Measurements from ENCODE around the gene VASP.
A peak's percentile ranks its signal among the peaks of the same experiment; 100 is the strongest.

The VASP gene

DNA sequence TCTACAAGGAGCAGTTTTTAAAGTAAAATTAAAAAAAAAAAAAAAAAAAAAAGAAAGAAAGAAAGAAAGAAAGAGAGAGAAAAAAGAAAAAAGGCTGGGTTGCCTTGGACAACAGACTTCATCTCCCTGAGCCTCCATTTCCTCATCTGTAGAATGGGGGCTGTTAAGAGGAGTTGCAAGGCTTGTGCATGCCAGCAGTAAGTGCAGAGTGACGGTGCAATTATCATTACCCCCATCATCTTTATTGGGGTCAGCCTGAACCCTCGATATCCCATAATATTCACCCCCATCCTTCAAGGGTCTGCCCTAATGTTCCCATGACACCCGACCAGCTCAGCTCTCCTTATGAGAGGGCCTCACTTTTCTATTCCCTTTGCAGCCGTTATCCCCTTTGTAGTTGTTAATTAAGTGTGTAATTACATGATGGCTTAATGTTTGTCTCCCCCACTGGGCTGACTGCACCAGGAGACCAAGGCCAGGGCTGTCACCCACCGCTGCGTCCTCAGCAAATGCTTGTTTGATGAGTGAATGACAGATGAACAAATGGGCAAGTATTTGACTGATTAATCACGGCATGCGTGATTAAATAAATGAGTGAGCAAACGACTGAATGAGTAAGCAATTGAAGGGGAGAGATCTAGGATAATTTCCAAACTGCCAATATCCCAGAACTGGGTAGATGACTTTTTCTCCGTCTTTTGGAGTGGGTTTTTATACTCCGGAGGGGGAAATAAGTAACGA lies 29.4 kb upstream of the VASP start:
- DNase-seq: no peak
- TF ChIP-seq POLR2A (IDR thresholded peaks at IDR 0.05; ENCODE audit: low read length): no peak
- no peak for TF ChIP-seq GATA1 (IDR thresholded peaks at IDR 0.05; ENCODE audit: low read depth, low read length)

DNA sequence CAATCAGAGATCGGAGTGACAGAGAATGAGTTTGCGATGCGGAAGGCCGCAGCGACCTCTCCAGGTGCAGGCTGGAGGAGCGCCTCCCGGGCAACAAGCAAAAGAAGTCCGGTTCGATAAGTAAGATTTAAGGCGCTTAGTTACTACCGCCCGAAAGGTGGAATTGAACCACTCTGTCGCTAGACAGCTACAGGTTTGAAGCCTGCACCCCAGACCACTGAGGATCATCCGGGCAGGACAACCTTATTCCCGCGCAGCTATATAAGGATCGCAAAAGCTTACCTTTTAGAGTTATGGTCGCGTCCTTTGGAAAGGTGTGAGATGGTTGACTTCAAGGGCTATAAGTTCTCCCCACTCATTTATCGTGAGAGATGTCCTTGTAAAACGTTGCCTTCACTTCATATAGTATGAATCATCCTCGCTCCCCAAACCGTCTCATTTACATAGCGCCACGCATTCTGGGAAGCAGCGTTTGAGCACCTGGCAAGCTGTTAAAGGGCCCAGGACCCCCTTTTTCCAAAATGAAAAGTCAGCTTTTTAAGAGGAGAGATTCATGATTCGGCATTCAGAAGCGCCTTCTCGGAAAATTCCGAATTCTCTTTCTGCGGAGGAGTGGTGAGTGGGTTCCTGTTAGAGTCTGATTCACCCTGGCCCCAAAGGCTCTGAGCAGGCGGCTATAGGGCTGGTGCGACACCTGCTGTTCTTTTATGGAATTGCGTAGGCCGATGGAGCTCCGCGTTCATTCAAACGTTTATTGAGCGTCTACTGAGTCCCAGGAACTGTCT lies 28.6 kb upstream of the VASP start:
- peak; percentile 93 to 95 for DNase-seq
- no peak for TF ChIP-seq GATA1 (IDR thresholded peaks at IDR 0.05; ENCODE audit: low read depth, low read length)
- peak; percentile 56 for TF ChIP-seq POLR2A (IDR thresholded peaks at IDR 0.05; ENCODE audit: low read length)

DNA sequence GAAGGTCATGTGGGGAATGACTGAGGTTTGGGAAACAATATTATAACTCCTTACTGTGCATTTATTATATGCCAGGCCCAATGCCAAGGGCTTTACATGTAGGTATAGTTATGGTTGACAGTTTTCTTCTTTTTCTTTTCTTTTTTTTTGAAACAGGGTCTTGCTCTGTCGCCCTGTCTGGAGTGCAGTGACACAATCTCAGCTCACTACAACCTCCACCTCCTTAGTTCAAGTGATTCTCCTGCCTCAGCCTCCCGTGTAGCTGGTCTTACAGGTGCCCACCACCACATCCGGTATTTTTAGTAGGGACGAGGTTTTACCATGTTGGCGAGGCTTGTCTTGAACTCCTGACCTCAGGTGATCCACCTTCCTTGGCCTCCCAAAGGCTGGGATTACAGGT lies 24.2 kb upstream of the VASP start:
- TF ChIP-seq GATA1 (IDR thresholded peaks at IDR 0.05; ENCODE audit: low read depth, low read length) (no peak), POLR2A (IDR thresholded peaks at IDR 0.05; ENCODE audit: low read length) (no peak)
- DNase-seq: no peak

DNA sequence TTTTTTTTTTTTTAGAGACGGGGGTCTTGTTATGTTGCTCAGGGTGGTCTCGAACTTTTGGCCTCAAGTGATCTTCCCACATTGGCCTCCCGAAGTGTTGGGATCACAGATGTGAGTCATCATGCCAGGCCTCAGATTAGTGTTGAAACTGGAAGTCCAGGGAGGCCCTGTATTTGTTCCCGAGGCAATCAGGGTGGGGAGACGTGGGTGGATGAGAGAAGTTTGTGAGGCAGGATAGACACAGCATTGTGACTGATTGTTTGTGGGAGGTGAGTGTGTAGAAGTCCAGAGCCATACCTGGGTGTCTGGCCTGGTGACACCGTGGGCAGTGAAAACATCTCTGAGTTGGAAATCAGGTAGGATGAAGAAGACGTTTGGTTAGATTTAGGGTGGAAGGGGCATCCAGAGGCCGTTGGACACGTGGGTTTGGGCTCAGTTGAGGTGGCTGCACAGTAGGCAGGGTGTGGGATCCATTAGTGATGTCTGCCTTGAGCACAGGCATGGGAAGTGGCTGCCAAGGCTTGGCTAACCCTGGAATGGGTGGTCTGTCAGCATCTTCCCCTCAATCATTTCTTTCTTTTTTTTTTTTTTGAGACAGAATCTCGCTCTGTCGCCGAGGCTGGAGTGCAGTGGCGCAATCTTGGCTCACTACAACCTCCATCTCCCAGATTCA lies 22.9 kb upstream of the VASP start:
- TF ChIP-seq GATA1 (IDR thresholded peaks at IDR 0.05; ENCODE audit: low read depth, low read length): no peak
- no peak for TF ChIP-seq POLR2A (IDR thresholded peaks at IDR 0.05; ENCODE audit: low read length)
- DNase-seq: no peak

DNA sequence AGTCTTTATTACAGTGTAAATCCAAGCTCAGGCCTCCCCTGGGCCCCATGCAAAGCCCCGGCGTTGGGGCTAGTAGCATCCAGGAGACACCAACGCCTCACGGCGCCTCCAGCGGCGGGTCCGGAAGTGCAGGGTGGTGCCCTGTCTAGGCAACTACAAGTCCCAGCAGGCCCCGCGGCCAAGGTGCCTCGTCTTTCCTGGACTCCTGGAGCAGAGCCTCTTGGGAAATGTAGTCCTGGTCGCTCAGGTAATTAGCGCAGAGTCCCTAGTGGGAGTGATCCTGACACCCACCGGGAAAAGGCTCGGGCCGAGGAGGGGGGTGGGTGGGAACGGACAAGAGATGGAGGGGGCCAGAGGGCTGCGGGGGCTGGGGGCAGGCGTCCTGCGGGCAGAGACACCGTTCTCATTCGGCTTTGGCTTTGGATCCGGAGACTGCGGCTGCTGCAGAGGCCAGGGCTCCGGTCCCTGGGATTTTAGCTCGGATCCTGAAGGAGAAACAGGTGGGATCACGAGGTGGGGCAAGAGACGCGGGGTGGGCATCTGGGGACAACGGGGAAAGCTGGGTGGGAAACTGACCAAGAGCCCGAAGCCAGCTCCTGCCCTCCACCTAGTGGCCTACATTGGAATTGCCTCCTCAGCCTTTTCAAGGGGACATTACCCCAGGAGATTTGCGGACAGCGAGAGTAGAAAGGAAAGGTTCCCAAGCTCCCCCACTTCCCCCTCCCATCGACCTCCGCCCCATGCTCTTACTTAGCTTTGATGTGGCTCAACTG lies 21.8 kb upstream of the VASP start:
- peak; percentile 93 to 96 for DNase-seq

GRCh38 chr19:45488708-45489107 lies 18.6 kb upstream of the VASP start:
- no peak for DNase-seq
- TF ChIP-seq POLR2A (IDR thresholded peaks at IDR 0.05; ENCODE audit: low read length) (no peak), GATA1 (IDR thresholded peaks at IDR 0.05; ENCODE audit: low read depth, low read length) (no peak)

More for the DNA sequence above, 21.8 kb upstream of the VASP start:
- TF ChIP-seq POLR2A (IDR thresholded peaks at IDR 0.05; ENCODE audit: low read length) (no peak), GATA1 (IDR thresholded peaks at IDR 0.05; ENCODE audit: low read depth, low read length) (no peak)

- DNase-seq: no peak
- TF ChIP-seq GATA1 (IDR thresholded peaks at IDR 0.05; ENCODE audit: low read depth, low read length): no peak
- TF ChIP-seq POLR2A (IDR thresholded peaks at IDR 0.05; ENCODE audit: low read length): no peak
Measured at GRCh38 chr19:45489216-45489855, 17.9 kb upstream of the VASP start.

GRCh38 chr19:45492137-45492626 lies 15.1 kb upstream of the VASP start:
- DNase-seq: no peak
- TF ChIP-seq POLR2A (IDR thresholded peaks at IDR 0.05; ENCODE audit: low read length) (no peak), GATA1 (IDR thresholded peaks at IDR 0.05; ENCODE audit: low read depth, low read length) (no peak)

DNA sequence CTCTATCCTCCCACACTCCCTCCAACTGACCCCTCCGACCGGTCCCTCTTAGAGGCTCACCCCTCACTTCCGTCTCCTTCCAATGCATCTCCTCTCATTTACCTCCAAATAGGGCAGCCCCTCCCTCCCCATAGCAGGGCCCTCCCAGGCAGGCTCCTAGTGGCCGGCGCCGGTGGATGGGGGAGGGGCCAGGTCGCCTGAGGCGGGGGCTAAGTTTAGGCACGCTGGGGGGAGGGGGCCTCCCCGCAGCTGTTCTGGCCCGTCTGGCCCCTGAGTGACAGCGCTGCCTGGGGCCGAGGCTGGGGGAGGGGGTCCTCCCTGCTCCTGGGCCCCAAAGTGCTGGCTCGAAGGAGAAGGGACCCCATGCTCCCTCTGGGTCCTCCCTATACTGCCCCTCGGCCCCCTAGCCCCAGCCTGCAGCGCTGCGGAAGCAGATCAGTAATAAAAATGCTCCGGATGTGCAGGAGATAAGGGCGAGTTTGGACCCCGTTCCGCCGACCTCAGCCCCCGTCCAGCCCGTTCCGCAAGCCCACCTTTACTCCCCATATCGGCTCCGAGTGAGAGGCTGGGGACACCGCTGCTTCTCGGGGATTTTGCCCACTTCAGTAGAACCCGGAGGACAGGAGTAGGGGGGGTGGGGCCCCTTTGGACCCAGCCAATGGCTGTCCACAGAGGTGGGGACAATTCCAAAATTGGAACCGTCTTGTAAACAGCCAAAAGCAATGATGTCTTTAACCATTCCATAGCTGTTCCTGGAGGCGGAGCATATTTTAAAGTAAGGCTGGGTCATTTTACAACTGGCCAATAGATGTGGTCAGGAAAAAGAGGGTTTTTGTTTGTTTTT lies 14.4 kb upstream of the VASP start:
- DNase-seq: peak; percentile 56 to 61
- TF ChIP-seq GATA1 (IDR thresholded peaks at IDR 0.05; ENCODE audit: low read depth, low read length) (no peak), POLR2A (IDR thresholded peaks at IDR 0.05; ENCODE audit: low read length) (peak; percentile 35)

DNA sequence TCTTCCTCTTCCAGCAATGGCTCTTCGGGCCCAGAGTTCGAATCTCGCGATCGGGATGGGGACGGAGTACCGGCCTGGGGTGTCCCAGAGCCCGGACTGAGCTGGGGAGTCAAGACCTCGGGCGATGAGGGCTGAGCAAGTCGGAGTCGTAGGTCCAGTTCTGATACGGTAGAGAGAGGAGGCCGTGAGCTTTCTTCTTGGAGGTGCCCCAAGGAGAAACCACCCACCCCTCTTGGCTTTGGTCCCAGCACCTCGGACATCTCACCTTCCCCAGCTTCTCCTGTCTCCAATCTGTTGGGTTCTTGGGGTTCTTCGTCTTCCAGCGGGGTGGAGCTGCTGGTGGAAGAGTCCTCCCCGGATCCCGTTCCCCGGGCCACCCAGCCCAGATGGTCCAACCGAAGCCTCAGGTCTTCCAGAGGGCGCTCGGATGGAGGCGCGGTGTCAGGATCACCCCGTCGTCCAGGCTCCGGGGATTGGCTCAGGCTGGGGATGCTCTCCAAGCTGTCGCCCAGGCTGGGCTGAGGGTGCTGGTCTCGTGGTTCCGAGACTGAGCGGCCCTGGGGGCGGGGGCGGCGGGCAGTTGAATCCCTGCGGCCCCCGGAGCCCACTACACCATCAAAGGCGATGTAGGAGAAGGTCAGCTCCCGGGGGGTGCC lies 12.9 kb upstream of the VASP start:
- TF ChIP-seq GATA1 (IDR thresholded peaks at IDR 0.05; ENCODE audit: low read depth, low read length) (no peak), POLR2A (IDR thresholded peaks at IDR 0.05; ENCODE audit: low read length) (no peak)
- DNase-seq: no peak

DNA sequence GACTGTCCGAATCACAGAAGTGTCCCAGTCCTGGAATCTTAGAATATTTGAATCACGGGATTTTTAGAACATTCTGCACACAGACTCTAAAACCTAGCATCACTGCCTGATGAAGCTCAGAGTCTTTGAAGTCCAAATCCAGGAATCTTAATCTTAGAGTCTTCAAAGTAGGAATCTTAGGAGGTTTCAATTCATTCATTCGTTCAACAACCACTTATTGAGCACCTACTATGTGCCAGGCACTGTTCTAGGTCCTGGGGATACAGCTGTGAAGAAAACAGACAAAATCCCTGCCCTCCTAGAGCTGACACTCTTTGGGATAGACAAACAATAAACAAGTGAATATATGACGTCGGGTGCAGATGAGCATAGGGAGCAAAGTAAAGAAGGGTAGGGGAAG lies 12.1 kb upstream of the VASP start:
- no peak for TF ChIP-seq POLR2A (IDR thresholded peaks at IDR 0.05; ENCODE audit: low read length)
- no peak for TF ChIP-seq GATA1 (IDR thresholded peaks at IDR 0.05; ENCODE audit: low read depth, low read length)
- no peak for DNase-seq
